ENCODE data around the gene LEAP2. TPM values are rescaled to one million over a fixed set of nuclear protein-coding genes. Genes with fewer than 3 reads are reported as not detected.

The LEAP2 gene
- total RNA-seq, 1 experiment from 2014 or later, result 3.2 TPM

DNA sequence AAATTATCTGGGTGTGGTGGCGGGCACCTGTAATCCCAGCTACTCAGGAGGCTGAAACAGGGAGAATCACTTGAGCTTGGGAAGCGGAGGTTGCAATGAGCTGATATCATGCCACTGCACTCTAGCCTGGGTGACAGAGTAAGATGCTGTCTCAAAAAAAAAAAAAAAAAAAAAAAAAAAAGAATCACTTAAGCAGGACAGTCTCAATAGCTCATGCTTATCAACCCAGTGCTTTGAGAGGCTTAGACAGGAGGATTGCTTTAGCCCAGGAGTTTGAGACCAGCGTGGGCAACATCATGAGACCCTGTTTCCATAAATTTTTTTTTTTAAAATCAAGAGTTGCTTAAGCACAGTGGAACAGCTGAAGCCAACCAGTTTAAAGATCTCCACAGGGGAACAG lies 42.6 kb downstream of the LEAP2 start:
- H3K36me3 Mint-ChIP-seq (ENCODE audit: insufficient read depth, unreplicated experiment), result peaks cover 98% of the 10 kb centered on the region
- ChIA-PET CTCF (interaction anchor here (0.6 to 1.2 kb wide), 2 partner anchors 87 to 130 kb away, joined by 3 read pairs; no protein-coding TSS in a partner anchor), POLR2A (interaction anchor here (0.5 to 0.8 kb wide), 2 partner anchors 9 to 643 kb away, joined by 3 to 5 read pairs; no protein-coding TSS in a partner anchor)
- no peak for DNase-seq (ENCODE audit: unreplicated experiment)
- TF ChIP-seq, protein P1, sequence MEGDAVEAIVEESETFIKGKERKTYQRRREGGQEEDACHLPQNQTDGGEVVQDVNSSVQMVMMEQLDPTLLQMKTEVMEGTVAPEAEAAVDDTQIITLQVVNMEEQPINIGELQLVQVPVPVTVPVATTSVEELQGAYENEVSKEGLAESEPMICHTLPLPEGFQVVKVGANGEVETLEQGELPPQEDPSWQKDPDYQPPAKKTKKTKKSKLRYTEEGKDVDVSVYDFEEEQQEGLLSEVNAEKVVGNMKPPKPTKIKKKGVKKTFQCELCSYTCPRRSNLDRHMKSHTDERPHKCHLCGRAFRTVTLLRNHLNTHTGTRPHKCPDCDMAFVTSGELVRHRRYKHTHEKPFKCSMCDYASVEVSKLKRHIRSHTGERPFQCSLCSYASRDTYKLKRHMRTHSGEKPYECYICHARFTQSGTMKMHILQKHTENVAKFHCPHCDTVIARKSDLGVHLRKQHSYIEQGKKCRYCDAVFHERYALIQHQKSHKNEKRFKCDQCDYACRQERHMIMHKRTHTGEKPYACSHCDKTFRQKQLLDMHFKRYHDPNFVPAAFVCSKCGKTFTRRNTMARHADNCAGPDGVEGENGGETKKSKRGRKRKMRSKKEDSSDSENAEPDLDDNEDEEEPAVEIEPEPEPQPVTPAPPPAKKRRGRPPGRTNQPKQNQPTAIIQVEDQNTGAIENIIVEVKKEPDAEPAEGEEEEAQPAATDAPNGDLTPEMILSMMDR (IDR thresholded peaks at IDR 0.05; ENCODE audit: unreplicated experiment), result no peak
- H3K4me3 Mint-ChIP-seq (ENCODE audit: unreplicated experiment), result no peak overlapping the region
- H3K27ac Mint-ChIP-seq (ENCODE audit: low read depth, unreplicated experiment), result no peak overlapping the region
- H3K9me3 Mint-ChIP-seq (ENCODE audit: unreplicated experiment), result no peaks in the 10 kb centered on the region
- no peaks in the 10 kb centered on the region for H3K27me3 Mint-ChIP-seq (ENCODE audit: insufficient read depth, unreplicated experiment)
- intact Hi-C loops (cut with micrococcal nuclease), result no loop called here
- peaks cover 6% of the 10 kb centered on the region for H3K4me1 Mint-ChIP-seq (ENCODE audit: insufficient read depth, unreplicated experiment)
- BruUV-seq (replicated peaks), result no TSS peak

Other genes starting within 250 kb of the LEAP2 start
- not detected in 2 replicates for gene IL13, start 215.5 kb upstream of the LEAP2 start, total RNA-seq (2022)
- gene IL4, start 199.7 kb upstream of the LEAP2 start, total RNA-seq (2022), result not detected in 2 replicates
- gene KIF3A, start 136.1 kb upstream of the LEAP2 start, total RNA-seq (2022), result 23.9 and 31.5 TPM in 2 replicates
- gene CCNI2, start 126.2 kb upstream of the LEAP2 start, total RNA-seq (2022), result 0.12 and 0.16 TPM in 2 replicates
- 34.8 and 53.1 TPM in 2 replicates for gene SEPTIN8, start 96.4 kb upstream of the LEAP2 start, total RNA-seq (2022)
- not detected in 2 replicates for gene SOWAHA, start 60.4 kb upstream of the LEAP2 start, total RNA-seq (2022)
- gene SHROOM1, start 43.0 kb upstream of the LEAP2 start, total RNA-seq (2022), result 20.5 and 22.7 TPM in 2 replicates
- gene GDF9, start 7.2 kb upstream of the LEAP2 start, total RNA-seq (2022), result 0.51 and 0.79 TPM in 2 replicates
- gene UQCRQ, start 7.0 kb upstream of the LEAP2 start, total RNA-seq (2022), result 974 and 1,181 TPM in 2 replicates
- gene AFF4, start 90.0 kb downstream of the LEAP2 start, total RNA-seq (2022), result 200 and 206 TPM in 2 replicates
- gene ZCCHC10, start 152.9 kb downstream of the LEAP2 start, total RNA-seq (2022), result 35.0 and 37.7 TPM in 2 replicates
- 173 and 218 TPM in 2 replicates for gene HSPA4, start 178.3 kb downstream of the LEAP2 start, total RNA-seq (2022)

Measured in MCF 10A (cell line).